IPS-18c (cell line): ENCODE measurements around the gene PTPRM.

Experiments used
- H3K4me3 ChIP-seq: 2 replicates; pipeline ENCODE4 v1.7.0; 2013; ENCODE audit warnings: low read depth, mild to moderate bottlenecking, low read length, moderate library complexity; ENCODE audit not compliant: insufficient read depth
- H3K9me3 ChIP-seq: one replicate; pipeline ENCODE4 v1.6.1; 2013; ENCODE audit warnings: mild to moderate bottlenecking, low read length, moderate library complexity; ENCODE audit not compliant: control insufficient read depth, insufficient read depth

The PTPRM gene

GRCh38 chr18:7926526-7926925 is 359.4 kb downstream of the PTPRM start:
- no peaks in the 10 kb centered on the region for H3K9me3 ChIP-seq
- no peak overlapping the region for H3K4me3 ChIP-seq

- Histone ChIP-seq H3K9me3 (no peaks in the 10 kb centered on the region), H3K4me3 (no peak overlapping the region)
Measured at GRCh38 chr18:7927119-7927518, 360.0 kb downstream of the PTPRM start.

GRCh38 chr18:7931763-7932162 is 364.6 kb downstream of the PTPRM start:
- no peaks in the 10 kb centered on the region for H3K9me3 ChIP-seq
- no peak overlapping the region for H3K4me3 ChIP-seq

GRCh38 chr18:7937268-7937667 is 370.2 kb downstream of the PTPRM start:
- Histone ChIP-seq H3K4me3 (no peak overlapping the region), H3K9me3 (peaks cover 2% of the 10 kb centered on the region)

GRCh38 chr18:7939521-7939920 is 372.4 kb downstream of the PTPRM start:
- Histone ChIP-seq H3K4me3 (no peak overlapping the region), H3K9me3 (peaks cover 2% of the 10 kb centered on the region)

- H3K4me3 ChIP-seq: no peak overlapping the region
- peaks cover 2% of the 10 kb centered on the region for H3K9me3 ChIP-seq
Measured at GRCh38 chr18:7940379-7940778, 373.3 kb downstream of the PTPRM start.

- Histone ChIP-seq H3K9me3 (peaks cover 2% of the 10 kb centered on the region), H3K4me3 (no peak overlapping the region)
Measured at GRCh38 chr18:7940971-7941370, 373.9 kb downstream of the PTPRM start.

GRCh38 chr18:7941533-7941932 is 374.4 kb downstream of the PTPRM start:
- peaks cover 2% of the 10 kb centered on the region for H3K9me3 ChIP-seq

GRCh38 chr18:7945882-7946281 is 378.8 kb downstream of the PTPRM start:
- Histone ChIP-seq H3K4me3 (no peak overlapping the region), H3K9me3 (no peaks in the 10 kb centered on the region)

More at GRCh38 chr18:7941533-7941932, 374.4 kb downstream of the PTPRM start:
- H3K4me3 ChIP-seq: no peak overlapping the region

GRCh38 chr18:7946734-7947377 is 379.7 kb downstream of the PTPRM start:
- Histone ChIP-seq H3K9me3 (no peaks in the 10 kb centered on the region), H3K4me3 (no peak overlapping the region; the same call in 1 of the 2 replicates)

- Histone ChIP-seq H3K4me3 (no peak overlapping the region), H3K9me3 (no peaks in the 10 kb centered on the region)
Measured at GRCh38 chr18:7950380-7951136, 383.4 kb downstream of the PTPRM start.

GRCh38 chr18:7953095-7953958 is 386.2 kb downstream of the PTPRM start:
- Histone ChIP-seq H3K4me3 (no peak overlapping the region), H3K9me3 (no peaks in the 10 kb centered on the region)

GRCh38 chr18:7954238-7954637 is 387.1 kb downstream of the PTPRM start:
- Histone ChIP-seq H3K4me3 (no peak overlapping the region), H3K9me3 (no peaks in the 10 kb centered on the region)

GRCh38 chr18:7955175-7955574 is 388.1 kb downstream of the PTPRM start:
- Histone ChIP-seq H3K4me3 (no peak overlapping the region), H3K9me3 (no peaks in the 10 kb centered on the region)

- Histone ChIP-seq H3K4me3 (no peak overlapping the region), H3K9me3 (no peaks in the 10 kb centered on the region)
Measured at GRCh38 chr18:7957297-7957696, 390.2 kb downstream of the PTPRM start.

- Histone ChIP-seq H3K4me3 (no peak overlapping the region), H3K9me3 (no peaks in the 10 kb centered on the region)
Measured at GRCh38 chr18:7958081-7958896, 391.2 kb downstream of the PTPRM start.

- Histone ChIP-seq H3K9me3 (no peaks in the 10 kb centered on the region), H3K4me3 (no peak overlapping the region)
Measured at GRCh38 chr18:7958897-7959146, 391.7 kb downstream of the PTPRM start.
